HEK293T (cell line): ENCODE measurements around the gene CASTOR1.

Source experiments
- ARNT ChIP-seq: fragments of 450-650 bp; IDR thresholded peaks from 2 replicates; pipeline ENCODE4 v1.6.1; 2017; ENCODE audit warnings: mild to moderate bottlenecking
- ELF4 ChIP-seq: fragments of 450-650 bp; IDR thresholded peaks from 2 replicates; pipeline ENCODE4 v1.6.1; 2017; ENCODE audit warnings: antibody characterized with exemption
- FOXA1 ChIP-seq: fragments of 450-650 bp; IDR thresholded peaks from 2 replicates; pipeline ENCODE4 v1.6.1; 2016; ENCODE audit warnings: mild to moderate bottlenecking
- FOXK2 ChIP-seq: fragments of 450-650 bp; IDR thresholded peaks from 2 replicates; pipeline ENCODE4 v1.6.1; 2016; ENCODE audit warnings: mild to moderate bottlenecking
- FOXM1 ChIP-seq: fragments of 450-650 bp; IDR thresholded peaks from 2 replicates; pipeline ENCODE4 v1.6.1; 2017; ENCODE audit warnings: mild to moderate bottlenecking, borderline replicate concordance
- LEF1 ChIP-seq: fragments of 450-650 bp; IDR thresholded peaks from 2 replicates; pipeline ENCODE4 v1.6.1; 2017; ENCODE audit warnings: mild to moderate bottlenecking, borderline replicate concordance
- PKNOX1 ChIP-seq: fragments of 450-650 bp; IDR thresholded peaks from 2 replicates; pipeline ENCODE4 v1.6.1; 2016
- SP1 ChIP-seq: fragments of 450-650 bp; IDR thresholded peaks from 2 replicates; pipeline ENCODE4 v1.6.1; 2017
- SUZ12 ChIP-seq: fragments of 450-650 bp; IDR thresholded peaks from 2 replicates; pipeline ENCODE4 v1.6.1; 2016; ENCODE audit warnings: mild to moderate bottlenecking
- TARDBP ChIP-seq: fragments of 450-650 bp; IDR thresholded peaks from 2 replicates; pipeline ENCODE4 v1.6.1; 2016

DNA sequence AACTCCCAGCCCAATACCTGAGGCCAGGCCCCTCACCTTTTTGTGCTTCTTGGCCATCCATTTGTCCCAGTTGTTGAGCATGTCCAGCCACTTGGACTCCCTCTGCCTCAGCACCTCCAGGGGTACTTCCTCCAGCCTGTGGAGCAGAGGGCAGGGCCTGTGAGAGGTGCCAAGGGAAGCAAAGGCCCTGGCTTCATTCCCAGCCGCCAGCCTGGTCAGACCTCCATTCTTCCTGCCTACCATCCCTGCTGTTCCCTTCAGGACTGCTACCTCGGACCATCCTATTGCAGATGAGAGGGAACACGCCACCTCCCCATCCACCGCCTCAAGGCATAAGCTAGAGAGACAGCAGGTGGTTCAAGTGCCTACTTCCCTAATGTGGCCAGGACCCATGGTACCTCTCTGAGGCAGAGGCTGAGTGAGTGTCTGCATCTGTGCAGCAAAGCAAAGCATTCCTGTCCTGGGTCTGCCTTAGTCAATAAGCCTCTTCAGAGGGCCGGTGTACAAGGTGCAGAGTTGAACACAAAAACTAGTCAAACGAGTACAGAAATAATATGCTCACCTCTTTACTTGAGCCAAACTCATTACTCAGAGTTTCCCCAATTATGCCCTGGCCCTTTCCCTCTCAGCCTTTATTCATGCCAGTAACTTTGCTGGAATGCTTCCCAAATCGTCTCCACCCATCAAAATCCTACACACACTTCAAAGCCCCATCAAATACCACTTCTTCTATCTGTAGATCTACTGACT lies 15.4 kb upstream of the CASTOR1 start:
- TF ChIP-seq SP1: no peak
- TF ChIP-seq FOXM1: no peak
- no peak for TF ChIP-seq LEF1
- TF ChIP-seq FOXA1: no peak
- TF ChIP-seq SUZ12: no peak
- TF ChIP-seq ARNT: no peak
- TF ChIP-seq ELF4: no peak
- TF ChIP-seq TARDBP: no peak
- no peak for TF ChIP-seq FOXK2
- no peak for TF ChIP-seq PKNOX1
